ENCODE data around the gene AGO3. TPM values are rescaled to one million over a fixed set of nuclear protein-coding genes. Genes with fewer than 3 reads are reported as not detected.

The AGO3 gene
- polyA plus RNA-seq, 4 donors, result 8.4 to 17.0 (median 13.3) TPM

DNA sequence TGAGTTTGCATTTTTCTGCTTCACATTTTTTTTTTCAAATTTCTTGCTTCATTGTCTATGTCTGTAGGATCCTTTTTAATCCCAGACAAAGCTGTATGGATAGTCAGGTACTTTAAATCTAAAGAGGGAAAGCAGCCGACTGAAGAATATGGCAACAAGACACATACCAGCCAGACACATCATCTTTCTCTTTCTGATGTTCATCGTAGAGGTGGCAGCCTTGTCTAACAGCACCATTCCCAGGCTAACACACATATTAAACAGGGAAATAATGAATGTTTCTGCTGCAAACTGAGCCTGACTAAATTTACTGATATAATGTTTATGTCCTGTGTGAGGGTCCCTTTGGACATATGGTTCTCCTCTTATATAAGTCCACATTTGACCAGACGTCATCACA is 149.3 kb downstream of the AGO3 start:
- no peak for DNase-seq (ENCODE audit: low read depth in 4 of 4, low spot score in 2 of 4)

DNA sequence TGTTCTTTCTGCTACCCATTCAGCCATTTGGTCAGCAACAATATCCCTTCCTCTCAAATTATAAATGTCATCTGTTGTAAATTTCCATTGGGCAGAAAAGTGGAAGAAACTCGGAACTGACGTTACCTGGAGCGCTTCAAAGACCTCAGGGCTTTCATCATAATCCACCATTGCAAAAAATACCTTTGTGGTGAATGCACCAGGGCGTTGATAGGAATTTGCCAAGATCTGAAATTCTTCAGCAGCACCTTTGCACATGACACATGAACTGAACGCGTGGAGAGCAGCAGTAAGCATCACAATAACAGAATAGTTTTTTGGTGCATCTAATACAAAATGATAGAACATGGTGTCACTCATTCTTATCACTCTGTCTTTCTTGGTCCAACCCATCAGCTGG is 149.9 kb downstream of the AGO3 start:
- DNase-seq (ENCODE audit: low read depth in 4 of 4, low spot score in 2 of 4), result no peak

DNA sequence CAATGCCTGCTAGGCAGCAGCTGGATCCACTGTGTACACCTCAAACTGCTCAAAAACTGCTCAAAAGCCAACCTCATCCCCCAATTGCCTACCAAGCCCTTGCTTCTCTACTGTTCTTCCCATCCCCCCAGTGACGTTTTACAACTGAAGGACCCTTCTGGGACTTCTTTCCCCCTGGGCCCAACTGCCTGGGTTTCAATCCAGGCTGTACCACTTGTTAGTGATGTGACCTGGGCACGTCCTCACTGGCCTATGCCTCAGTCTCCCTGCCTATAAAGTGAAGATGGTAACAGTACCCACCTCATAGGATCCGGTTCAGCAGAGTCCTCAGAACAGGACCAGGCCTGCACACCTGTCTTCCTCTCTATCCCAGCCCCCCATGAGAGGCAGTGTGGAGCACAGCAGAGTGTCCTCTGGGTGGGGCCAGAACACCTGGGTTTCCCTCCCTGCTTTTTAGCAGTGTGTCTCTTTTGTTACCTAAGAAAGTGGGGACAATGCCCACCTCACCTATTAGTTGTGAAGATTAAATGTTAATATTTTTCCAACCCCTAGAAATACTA is 151.1 kb downstream of the AGO3 start:
- DNase-seq (ENCODE audit: low read depth in 4 of 4, low spot score in 2 of 4), result no peak

DNA sequence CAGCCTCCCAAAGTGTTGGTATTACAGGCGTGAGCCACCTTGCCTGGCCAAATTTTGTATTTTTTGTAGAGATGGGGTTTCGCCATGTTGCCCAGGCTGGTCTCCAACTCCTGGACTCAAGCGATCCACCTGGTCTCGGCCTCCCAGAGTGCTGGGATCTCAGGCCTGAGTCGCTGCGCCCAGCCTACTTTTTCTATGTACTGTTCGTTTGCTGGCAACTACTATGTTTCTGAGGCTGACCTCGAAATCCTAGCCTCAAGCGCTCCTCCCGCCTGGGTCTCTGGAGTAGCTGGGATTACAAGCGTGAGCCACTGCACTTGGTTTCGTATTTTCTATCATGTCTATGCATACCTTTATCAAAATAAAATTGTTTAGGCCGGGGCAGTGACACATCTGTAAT is 152.3 kb downstream of the AGO3 start:
- DNase-seq (ENCODE audit: low read depth in 4 of 4, low spot score in 2 of 4), result no peak

DNA sequence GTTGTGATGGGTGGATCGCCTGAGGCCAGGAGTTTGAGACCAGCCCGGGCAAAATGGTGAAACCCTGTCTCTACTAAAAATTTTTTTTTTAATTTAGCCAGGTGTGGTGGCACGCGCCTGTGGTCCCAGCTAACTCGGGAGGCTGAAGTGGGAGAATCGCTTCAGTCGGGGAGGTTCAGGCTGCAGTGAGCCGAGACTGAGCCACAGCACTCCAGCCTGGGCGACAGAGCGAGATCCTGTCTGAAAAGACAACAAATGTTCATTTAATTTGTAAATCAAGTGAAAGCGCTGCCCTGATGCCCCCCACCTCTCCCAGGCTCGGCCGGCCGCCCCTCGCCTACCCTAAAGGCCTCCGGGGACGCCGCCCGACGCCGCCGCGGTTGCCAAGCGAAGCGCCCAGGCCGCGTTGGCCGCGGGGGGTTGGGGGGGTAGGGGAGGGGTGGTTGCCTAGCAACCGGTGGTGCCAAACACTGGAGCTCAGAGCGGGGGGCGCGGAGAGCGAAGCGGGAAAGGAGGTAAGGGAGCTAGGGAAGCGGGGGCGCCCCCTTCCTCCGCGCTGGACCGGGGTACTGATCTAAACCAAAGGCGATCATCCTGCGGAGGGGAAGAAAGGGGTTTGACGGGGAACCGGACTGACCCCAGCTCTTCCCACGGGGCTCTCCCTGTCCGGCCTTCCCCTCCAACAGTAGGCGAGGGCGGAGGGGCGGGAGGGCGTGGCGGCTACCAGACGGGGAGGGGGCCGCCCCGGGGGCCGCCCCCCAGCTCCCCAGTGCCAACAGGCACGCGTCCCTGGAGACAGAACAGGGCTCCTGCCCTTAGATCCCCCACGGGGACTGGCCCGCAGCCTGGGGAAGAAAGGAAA is 153.0 kb downstream of the AGO3 start, which contains the start of gene TEKT2:
TEKT2 (plus strand) TSS at position 460 of the 862 bp plus-strand sequence. CDS start 828 bp downstream, outside the sequence.
- DNase-seq (ENCODE audit: low read depth in 4 of 4, low spot score in 2 of 4), result peak in 3 of 4 donors; percentile 71 to 75 (median 75)

DNA sequence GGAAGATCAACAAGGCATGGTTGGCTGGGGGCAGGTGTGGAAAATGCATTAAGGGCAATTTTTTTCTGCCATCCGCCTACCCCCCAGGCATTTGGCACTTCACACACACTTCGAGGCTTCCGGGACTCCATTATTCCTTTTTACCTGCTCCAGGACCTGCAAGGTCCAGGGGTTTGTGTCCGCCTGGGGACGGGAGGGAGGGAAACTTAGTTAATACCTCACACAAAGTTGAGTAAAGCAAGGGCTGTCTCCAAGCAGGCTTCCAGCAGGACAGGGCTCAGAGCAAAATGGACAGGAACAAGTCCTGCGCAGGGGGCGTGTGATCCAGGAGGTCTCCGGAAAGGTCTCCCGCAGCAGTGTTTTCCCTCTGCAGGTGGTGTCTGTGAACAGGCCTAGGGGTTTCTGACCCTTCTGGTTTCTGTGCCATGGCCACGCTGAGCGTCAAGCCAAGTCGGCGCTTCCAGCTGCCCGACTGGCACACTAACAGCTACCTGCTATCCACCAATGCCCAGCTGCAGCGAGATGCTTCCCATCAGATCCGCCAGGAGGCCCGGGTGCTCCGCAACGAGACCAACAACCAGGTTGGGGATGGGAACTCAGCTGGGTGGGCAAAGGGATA is 153.7 kb downstream of the AGO3 start:
- no peak for DNase-seq (ENCODE audit: low read depth in 4 of 4, low spot score in 2 of 4)

DNA sequence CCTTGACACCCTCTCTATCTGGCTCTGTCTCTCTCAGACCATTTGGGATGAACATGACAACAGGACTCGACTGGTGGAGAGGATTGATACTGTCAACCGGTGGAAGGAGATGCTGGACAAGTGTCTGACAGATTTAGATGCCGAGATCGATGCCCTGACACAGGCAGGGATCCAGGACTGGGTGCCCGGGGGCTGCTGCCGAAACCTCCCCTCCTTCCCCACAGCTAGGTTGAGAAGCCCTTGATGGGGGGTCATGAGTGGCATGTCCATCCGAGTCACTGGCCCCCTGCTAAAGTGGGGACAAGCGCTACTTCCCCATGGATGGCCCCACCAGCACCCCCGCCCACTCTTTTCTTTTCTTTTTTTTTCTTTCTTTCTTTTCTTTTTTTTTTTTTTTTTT is 154.2 kb downstream of the AGO3 start:
- no peak for DNase-seq (ENCODE audit: low read depth in 4 of 4, low spot score in 2 of 4)

DNA sequence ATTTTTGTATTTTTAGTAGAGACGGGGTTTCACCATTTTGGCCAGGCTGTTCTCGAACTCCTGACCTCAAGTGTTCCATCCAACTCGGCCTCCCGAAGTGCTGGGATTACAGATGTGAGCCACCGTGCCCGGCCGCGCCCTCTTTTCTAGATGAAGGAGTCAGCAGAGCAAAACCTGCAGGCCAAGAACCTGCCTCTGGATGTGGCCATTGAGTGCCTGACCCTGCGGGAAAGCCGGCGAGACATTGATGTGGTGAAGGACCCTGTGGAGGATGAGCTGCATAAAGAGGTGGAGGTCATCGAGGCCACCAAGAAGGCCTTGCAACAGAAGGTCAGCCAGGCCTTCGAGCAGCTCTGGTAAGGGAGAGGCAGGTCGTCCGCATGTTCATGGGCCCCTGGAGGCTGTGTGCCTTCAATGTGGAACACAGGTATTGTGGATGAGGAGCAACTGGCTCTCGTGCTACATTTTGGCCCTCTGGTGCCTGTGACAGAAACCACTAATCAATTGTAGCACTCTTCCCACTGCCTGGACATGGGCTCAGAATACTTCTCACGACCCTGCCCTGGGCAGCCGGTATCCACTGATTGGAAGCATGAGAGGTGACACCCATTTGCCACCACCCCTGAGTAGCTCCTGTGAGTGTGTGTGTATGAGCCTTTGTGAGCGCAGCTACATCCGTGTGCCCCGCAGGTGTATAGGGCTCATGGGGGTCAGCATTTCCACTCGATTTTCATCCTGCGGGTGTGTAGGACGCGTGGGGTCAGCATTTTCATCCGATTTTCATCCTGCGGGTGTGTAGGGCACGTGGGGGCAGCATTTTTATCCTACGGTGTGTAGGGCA is 155.0 kb downstream of the AGO3 start:
- no peak for DNase-seq (ENCODE audit: low read depth in 4 of 4, low spot score in 2 of 4)

DNA sequence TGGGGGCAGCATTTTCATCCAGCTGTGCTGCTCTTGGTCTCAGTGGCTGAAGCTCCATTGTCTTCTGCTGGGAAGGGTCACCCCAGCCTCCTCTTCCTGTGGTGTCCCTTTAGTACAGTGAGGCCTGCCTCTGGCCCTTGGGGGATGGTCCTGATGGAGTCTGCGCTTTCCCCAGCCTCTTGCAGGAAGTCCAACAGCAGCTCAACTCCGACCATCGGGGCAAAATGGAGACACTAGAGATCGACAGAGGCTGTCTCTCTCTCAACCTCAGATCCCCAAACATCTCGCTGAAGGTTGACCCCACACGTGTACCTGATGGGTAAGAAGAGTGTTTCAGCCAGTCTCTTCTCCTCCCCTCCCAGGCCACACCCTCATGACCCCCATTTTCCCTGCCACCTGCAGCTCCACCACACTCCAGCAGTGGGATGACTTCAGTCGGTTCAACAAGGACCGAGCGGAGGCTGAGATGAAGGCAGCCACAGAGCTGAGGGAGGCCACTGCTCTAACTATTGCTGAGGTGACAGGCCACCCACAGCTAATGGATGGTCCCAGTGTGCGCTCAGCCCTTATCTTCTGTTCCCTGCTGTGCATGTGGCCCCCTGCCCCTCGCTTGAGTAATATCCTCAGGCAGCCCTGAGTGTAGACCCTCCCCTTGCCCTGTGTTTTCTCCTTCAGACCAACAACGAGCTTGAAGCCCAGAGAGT is 155.8 kb downstream of the AGO3 start:
- no peak for DNase-seq (ENCODE audit: low read depth in 4 of 4, low spot score in 2 of 4)

DNA sequence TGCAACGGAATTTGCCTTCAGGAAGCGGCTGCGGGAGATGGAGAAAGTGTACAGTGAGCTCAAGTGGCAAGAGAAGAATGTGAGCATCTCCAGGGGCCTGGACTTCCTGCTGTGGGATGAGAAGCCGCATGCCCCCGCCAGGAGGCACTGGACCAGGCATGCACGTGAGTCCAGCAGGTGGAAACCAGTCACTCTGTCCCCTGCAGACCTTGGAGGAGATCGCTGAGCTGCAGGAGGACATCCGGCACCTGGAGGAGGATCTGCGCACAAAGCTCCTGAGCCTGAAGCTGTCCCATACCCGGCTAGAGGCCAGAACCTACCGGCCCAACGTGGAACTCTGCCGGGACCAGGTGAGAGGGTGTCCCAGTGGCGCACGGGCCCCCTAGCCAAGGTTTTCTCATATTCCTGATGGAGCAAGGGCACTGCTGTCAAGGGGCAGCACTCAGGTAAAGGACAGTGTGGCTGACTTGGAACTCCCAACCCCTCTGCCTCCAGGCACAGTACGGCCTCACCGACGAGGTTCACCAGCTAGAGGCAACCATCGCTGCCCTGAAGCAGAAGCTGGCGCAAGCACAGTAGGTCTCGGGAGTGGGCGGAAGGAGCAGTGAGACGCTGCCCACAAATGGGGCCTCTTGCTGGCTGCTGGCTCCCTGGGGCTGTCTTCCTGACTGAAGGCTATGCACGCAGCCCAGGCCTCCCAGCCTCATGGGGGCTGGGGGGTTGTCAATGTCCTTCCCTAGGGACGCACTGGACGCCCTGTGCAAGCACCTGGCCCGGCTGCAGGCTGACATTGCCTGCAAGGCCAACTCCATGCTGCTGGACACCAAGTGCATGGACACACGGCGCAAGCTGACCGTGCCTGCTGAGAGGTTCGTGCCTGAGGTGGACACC is 156.6 kb downstream of the AGO3 start:
- DNase-seq (ENCODE audit: low read depth in 4 of 4, low spot score in 2 of 4), result no peak

DNA sequence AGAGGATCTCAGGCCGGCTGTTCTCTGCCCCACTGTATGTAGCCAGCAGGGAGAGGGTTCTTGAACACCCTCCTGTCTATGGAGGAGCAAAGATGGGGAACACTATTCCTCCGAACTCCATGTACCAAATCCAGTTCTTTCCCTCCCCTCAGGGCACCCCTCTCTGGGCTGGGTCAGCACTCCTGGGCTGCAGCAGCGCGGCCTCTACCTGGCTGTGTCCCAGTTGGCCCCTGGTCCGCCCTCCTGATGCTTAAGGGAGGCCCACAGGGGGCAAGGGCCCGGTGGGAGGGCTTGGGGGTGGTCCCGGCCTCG is 157.3 kb downstream of the AGO3 start:
- DNase-seq (ENCODE audit: low read depth in 4 of 4, low spot score in 2 of 4), result no peak

DNA sequence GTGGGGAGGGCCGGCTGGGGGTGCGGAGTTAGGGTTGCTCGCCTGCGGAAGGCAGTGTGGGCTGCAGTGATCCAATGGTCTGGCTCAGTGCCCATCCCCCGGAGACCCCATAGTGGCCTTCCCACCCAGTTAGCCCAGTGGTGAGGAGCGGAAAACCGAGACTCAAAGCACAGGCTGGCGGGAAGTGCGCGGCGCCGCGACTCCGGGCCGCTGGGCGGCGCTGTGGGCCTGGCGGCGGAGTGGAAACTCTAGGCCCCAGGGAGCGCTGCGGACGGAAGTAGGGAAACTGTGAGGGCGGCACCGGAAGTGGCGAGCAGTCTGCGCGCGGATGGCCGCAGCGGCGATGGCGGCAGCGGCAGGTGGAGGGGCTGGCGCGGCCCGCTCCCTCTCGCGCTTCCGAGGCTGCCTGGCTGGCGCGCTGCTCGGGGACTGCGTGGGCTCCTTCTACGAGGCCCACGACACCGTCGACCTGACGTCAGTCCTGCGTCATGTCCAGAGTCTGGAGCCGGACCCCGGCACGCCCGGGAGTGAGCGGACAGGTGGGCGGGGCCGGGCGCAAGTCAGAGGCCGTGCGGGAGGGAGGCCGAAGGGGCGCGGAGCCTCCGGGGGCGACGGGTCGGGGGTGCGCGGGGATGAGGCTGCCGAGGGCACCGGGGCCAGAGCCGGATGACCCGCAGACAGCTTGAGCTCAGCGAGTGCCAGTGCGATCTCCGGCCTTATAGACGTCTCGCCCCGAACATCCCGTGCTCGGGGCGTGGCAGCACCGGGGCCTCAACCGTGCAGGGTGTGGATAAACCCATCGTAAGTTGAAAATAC is 157.9 kb downstream of the AGO3 start, which contains the start of gene ADPRS:
ADPRS (plus strand) TSS at position 316 of the 816 bp plus-strand sequence; CDS start at position 329, 13 bp downstream.
- DNase-seq (ENCODE audit: low read depth in 4 of 4, low spot score in 2 of 4), result peak in 2 of 4 donors; percentile 73 to 75

DNA sequence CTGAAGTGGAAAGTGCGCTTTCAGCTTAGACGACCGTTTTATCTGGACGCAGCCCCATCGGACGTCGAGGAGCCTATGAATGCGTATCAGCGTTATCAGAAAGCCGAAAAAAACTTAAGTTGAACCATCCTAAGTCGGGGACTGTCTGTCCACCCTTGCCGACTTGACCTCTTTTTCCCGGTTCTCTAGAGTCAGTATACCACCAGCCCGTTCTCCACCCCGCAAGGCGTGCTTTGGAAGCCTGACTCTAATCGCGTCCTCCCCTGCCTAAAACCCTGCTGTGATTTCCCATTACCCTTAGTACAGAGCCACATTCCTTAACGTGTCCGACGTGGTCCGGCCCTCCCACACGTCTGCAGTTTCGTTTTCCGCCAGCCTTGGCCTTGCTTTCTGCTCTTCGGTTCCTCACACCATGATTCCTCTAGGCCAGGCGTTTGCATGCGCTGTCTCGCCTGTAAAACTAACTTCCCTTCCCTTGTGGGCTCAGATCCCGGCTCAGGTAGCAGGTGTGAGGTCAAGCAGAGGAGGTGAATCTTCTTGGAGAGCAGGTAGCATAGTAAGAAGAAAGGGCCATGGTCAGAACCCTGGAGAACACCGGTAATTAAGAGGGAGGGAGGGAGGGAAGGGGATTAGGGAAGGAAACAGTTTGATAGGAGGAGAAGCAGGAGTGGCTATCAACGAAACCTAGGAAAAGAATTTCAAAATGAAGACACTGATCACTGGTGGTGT is 158.7 kb downstream of the AGO3 start:
- DNase-seq (ENCODE audit: low read depth in 4 of 4, low spot score in 2 of 4), result no peak

DNA sequence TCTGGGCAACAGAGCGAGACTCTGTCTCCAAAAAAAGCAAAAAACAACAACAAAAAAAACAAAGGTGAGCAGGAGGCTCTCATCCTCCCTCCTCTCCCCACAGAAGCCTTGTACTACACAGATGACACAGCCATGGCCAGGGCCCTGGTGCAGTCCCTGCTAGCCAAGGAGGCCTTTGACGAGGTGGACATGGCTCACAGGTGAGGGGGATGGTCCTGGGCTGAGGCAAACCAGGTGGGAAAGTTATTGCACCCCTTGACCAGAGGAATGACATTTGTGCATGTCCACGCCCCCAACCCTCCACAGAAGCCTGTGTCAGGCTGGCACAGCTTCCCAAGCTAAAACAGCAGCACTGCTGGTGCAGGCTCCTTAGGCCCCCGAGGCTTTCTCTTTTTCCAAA is 160.2 kb downstream of the AGO3 start:
- no peak for DNase-seq (ENCODE audit: low read depth in 4 of 4, low spot score in 2 of 4)

DNA sequence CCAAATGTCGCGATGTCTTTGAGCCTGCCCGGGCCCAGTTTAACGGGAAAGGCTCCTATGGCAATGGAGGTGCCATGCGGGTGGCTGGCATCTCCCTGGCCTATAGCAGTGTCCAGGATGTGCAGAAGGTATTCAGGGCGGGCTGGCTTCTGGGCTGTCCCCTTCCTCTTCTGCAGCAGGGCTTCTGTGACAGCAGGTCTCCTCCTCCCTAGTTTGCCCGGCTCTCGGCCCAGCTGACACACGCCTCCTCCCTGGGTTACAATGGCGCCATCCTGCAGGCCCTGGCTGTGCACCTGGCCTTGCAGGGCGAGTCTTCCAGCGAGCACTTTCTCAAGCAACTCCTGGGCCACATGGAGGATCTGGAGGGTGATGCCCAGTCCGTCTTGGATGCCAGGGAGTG is 160.8 kb downstream of the AGO3 start:
- no peak for DNase-seq (ENCODE audit: low read depth in 4 of 4, low spot score in 2 of 4)

DNA sequence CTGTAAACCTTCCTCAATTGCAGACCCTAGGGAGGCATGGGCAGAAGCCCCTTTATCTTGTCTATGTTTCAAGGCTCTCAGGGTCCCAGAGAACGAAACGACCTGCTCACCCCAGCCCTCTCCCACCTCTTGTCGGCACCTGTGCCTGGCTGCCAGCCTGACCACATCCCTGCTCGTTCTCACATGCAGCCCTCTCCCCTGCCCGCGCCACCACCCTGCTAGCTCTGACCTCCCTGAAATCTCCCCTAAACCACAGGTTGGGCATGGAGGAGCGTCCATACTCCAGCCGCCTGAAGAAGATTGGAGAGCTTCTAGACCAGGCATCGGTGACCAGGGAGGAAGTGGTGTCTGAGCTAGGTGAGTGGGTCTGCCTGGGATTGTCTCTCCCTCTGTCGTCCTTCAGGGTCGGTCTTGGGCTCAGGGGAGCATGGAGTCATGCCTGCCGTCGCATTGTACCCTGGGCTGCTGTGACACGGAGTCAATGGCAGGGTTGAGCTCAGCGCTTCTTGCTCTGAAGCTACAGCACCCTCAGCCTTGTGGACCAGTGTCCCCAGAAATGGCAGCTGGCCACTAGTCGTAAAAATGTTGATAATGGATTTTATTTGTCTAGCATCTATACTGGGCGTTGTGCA is 161.4 kb downstream of the AGO3 start:
- DNase-seq (ENCODE audit: low read depth in 4 of 4, low spot score in 2 of 4), result no peak

DNA sequence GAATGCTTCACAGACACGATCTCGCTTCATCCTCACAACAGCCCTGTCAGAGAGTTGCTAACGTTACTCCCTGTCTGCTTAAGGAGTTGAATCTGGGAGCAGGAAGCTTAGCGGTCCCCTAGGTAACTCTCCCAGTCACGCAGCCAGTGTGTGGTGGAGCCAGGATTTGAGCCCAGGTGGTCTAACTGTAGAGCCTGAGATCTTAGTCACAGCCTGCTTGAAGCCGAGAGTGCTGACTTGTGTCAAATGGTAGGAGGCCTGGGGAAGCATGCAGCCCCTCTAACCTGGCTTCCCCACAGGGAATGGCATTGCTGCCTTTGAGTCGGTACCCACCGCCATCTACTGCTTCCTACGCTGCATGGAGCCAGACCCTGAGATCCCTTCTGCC is 161.9 kb downstream of the AGO3 start:
- no peak for DNase-seq (ENCODE audit: low read depth in 4 of 4, low spot score in 2 of 4)

Data from left renal cortex interstitium (tissue), 4 donors.